HG03457 (cell line): ENCODE data around the gene NCAM1.

Experiments
- ATAC-seq: cut with Tn5 transposase; IDR thresholded peaks from one replicate; pipeline ENCODE4 v1.9.1; 2021; ENCODE audit warnings: moderate number of reproducible peaks; ENCODE audit not compliant: unreplicated experiment

The NCAM1 gene

GRCh38 chr11:113121746-113122145 is 160.5 kb downstream of the NCAM1 start:
- no peak for ATAC-seq

DNA sequence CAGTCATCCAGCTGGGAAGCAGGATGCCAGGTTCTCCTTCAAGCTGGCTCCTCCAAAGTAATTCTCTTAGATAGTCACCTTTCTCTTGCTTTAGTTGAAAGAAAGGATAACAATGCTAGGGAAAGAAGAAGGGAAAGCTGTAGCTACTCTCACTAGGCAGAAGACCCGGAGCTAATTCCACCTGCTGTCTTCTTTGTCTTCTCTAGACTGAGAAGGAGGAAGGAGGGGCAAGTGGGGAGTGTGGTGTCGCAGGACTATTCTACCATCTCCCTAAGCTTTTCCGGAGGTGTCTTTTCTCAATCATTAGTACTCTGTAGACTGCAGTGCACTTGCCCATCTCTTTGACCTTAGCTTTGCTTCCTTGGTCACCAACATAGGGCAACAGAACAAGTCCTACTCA is 162.8 kb downstream of the NCAM1 start:
- no peak for ATAC-seq

DNA sequence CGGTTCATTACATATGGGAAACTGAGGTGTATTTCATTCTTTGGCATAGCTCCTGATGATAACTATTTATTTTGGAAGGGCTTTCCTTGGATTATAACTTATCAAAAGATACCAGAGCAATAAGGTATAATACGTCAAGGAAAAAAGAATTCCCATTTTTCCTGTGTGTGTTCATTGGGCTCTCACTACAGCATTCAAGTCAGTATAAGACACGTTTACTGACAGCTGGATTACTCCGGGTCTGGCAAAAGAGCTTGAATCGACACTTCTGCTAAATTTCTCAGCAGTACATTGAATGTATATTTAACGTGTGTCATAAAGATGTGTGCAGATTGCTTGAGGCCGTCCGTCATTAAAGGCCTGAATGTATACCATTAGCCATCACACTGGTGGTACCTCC is 163.4 kb downstream of the NCAM1 start:
- ATAC-seq, result no peak

GRCh38 chr11:113129261-113129992 is 168.2 kb downstream of the NCAM1 start:
- no peak for ATAC-seq

DNA sequence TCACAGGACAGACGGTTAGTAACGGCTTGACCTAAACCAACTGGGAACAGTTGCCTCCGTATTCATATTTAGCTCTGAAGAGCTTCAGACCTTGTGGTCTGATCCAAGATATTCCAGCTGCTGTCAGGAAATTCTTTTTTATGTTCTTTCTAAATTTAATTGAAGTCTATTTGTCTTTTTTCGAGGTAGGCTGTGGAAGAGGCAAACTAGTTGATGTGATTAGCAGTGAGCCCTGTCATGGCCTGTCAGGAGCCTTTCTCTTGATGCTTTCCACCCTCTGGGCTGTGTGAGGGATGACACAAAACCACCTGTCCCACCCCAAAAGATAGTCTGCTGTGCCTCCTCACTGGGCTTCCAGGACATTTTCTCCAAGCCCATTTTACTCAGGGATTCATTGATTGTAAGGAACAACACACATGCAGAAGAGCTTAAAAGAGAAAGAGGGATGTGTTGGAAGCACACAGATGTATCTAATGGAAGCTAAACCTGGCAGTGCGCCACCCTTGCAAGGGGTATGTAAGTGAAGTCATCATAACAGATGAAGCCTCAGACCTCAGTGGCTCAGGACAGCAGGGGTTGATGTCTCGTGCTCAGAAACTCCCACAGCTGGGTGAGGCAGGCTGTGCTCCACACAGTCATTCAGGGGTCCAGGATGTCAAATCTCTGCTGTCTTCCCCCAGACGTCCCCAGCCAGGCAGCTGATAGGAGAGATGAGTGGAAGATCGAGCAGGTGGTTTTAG is 170.0 kb downstream of the NCAM1 start:
- no peak for ATAC-seq

- no peak for ATAC-seq
Measured at GRCh38 chr11:113133071-113133470, 171.9 kb downstream of the NCAM1 start.

- no peak for ATAC-seq
Measured at GRCh38 chr11:113134626-113135025, 173.4 kb downstream of the NCAM1 start.

GRCh38 chr11:113137713-113138529 is 176.7 kb downstream of the NCAM1 start:
- no peak for ATAC-seq

DNA sequence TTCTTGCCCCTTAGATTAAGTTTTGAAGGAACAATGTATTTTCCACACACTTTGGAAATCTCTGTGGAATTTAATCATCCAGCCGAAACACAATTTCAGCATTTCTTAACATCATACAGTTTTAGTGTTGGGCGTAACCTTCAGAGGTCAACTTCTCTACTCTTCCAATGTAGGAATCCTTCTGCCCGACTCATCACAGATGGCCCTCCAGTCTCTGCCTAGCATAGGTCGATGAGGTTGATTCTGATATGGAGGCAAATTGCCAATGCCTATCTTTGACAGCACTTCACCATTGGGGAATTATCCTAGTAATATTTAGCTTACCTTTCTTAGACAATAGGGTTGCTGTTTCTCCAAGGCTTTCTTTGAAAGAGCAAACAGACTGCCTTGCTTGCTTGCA is 177.5 kb downstream of the NCAM1 start:
- no peak for ATAC-seq

GRCh38 chr11:113141010-113141409 is 179.8 kb downstream of the NCAM1 start:
- no peak for ATAC-seq

- no peak for ATAC-seq
Measured at GRCh38 chr11:113142508-113142907, 181.3 kb downstream of the NCAM1 start.

- no peak for ATAC-seq
Measured at GRCh38 chr11:113147249-113147648, 186.0 kb downstream of the NCAM1 start.

DNA sequence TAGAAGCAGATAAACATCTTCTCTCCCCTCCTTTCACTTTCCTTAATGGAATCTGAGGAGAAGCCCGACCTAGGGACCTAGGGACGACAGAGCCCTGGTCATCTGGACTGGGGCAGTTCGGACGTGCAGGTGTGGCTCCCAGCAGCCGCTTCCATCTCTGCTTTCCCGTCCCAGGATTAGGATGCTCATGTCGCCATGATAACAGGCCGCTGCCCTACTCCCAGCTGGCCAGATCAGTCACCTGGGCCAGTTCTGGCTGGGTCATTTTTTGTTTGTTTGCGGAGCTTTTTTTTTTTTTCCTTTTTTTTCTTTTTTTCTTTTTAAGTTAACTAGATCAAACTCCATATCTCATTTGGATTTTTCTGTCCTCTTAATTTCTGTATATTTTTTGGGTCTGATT is 186.9 kb downstream of the NCAM1 start:
- no peak for ATAC-seq

- no peak for ATAC-seq
Measured at GRCh38 chr11:113148652-113149051, 187.4 kb downstream of the NCAM1 start.

- no peak for ATAC-seq
Measured at GRCh38 chr11:113151521-113151920, 190.3 kb downstream of the NCAM1 start.

- no peak for ATAC-seq
Measured at GRCh38 chr11:113152500-113152899, 191.3 kb downstream of the NCAM1 start.

DNA sequence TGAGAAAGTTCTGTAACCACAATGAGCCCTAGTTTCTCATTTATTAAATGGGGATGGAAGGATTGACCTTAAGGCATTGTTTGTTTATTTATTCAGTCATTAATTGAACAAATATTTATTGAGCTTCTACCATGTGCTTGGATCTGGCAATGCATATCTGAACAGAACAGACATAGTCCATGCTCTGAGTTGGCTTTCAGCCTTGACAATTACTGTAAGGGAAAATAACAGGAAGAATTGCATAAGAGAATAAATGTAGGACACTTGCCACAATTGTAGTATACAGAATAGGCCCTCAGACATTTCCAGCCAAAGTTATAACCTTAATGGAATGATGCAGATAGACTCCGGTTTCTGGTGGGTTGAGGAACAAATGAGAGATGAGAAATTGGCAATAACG is 192.6 kb downstream of the NCAM1 start:
- no peak for ATAC-seq

DNA sequence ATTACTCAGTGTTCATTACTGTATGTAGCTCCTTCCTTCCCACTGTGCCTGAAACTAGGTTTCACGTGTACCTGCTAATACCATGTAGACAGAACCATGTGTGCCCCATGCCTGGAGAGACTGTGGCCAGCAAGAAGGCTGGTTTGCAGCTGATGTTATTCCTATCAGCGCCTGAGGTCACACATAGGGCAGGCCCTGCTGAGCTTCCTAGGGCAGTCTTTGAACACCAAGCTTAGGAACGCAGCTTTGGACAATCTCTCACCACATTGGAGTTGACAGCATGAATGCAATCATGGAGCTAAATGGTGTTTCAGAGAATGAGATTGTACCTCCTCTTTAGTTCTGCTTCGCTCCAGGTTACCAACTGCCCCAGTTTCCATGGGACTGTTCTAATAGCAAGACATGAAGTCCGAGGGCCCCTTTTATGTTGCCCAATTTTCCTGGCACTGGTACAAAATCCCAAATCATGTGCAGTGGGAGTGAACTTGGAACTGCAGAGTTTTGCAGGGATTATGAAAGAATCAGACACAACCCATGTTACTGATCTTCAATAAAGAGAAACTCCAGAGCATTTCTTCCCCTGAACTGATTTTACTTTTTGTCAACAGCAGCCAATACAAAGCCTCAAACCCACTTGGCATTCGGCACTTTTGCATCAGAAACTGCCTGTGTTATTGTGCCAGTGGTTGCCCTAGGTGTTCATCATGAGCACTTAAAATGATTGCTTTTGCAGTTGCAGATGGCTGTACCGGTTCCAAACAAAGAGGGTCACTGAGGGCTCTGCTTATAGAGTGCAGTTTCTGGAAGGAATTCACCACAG is 199.0 kb downstream of the NCAM1 start:
- no peak for ATAC-seq

- no peak for ATAC-seq
Measured at GRCh38 chr11:113160808-113161124, 199.5 kb downstream of the NCAM1 start.

- no peak for ATAC-seq
Measured at GRCh38 chr11:113161711-113162591, 200.7 kb downstream of the NCAM1 start.
